IMR-90 (cell line): ENCODE measurements around the gene ZNF485. TPM values are rescaled to one million over a fixed set of nuclear protein-coding genes. Genes with fewer than 3 reads are reported as not detected.

ENCODE experiments used
- ATAC-seq: fragments of 200-7000 bp; cut with Tn5 transposase; 2 replicates; pipeline ENCODE4 v1.9.1; 2020; ENCODE audit warnings: low read depth, mild to moderate bottlenecking, moderate library complexity
- BruUV-seq: library from RNA; stranded (reverse); fragments of 400-500 nt; replicated peaks from 2 replicates; lab custom pipeline; 2021; lab: Mats Ljungman, UMichigan
- CTCF ChIA-PET: fragments of 300-600 bp; formaldehyde crosslinking; extraction: SDS; loops from one replicate; lab custom pipeline; 2021; ENCODE audit warnings: antibody characterized with exemption; lab: Yijun Ruan, JAX
- POLR2A ChIA-PET: fragments of 300-600 bp; sonication (Branson Sonifier 250); formaldehyde crosslinking; loops from one replicate; lab custom pipeline; 2022; ENCODE audit warnings: antibody characterized with exemption; ENCODE audit not compliant: unreplicated experiment; lab: Charles Lee
- DNase-seq: peaks from one replicate; pipeline ENCODE4 v3.0.0; 2013
- H2AFZ ChIP-seq: replicated peaks from 2 replicates; pipeline ENCODE3; 2013; ENCODE audit warnings: low read length, mild to moderate bottlenecking; ENCODE audit not compliant: poor library complexity
- H2AK5ac ChIP-seq: 2 replicates; pipeline ENCODE4 v1.6.1; 2013; ENCODE audit warnings: low read depth, low read length, inconsistent platforms
- H2AK9ac ChIP-seq: replicated peaks from 2 replicates; pipeline ENCODE3; 2013; ENCODE audit warnings: mild to moderate bottlenecking, low read depth, low read length, moderate library complexity; ENCODE audit not compliant: poor library complexity
- H2BK120ac ChIP-seq: 2 replicates; pipeline ENCODE4 v1.6.1; 2013; ENCODE audit warnings: low read depth, low read length, inconsistent platforms
- H2BK15ac ChIP-seq: 3 replicates; pipeline ENCODE4 v1.6.1; 2013; ENCODE audit warnings: low read depth, low read length, inconsistent platforms
- H2BK20ac ChIP-seq: 2 replicates; pipeline ENCODE4 v1.6.1; 2013; ENCODE audit warnings: low read depth, mild to moderate bottlenecking, inconsistent platforms, low read length, moderate library complexity
- H2BK5ac ChIP-seq: 2 replicates; pipeline ENCODE4 v1.6.1; 2013; ENCODE audit warnings: mild to moderate bottlenecking, low read depth, low read length, inconsistent platforms; ENCODE audit not compliant: poor library complexity, severe bottlenecking
- H3K14ac ChIP-seq: replicated peaks from 2 replicates; pipeline ENCODE4 v1.6.1; 2013; ENCODE audit warnings: low read depth, low read length, inconsistent platforms
- H3K18ac ChIP-seq: 2 replicates; pipeline ENCODE4 v1.6.1; 2013; ENCODE audit warnings: low read depth, low read length, control low read depth
- H3K23ac ChIP-seq: 2 replicates; pipeline ENCODE4 v1.6.1; 2013; ENCODE audit warnings: low read depth, low read length, inconsistent platforms
- H3K27ac ChIP-seq: 2 replicates; pipeline ENCODE4 v1.5.1; 2013; ENCODE audit warnings: mild to moderate bottlenecking, control low read depth, low read length; ENCODE audit not compliant: insufficient read depth
- H3K27me3 ChIP-seq: 2 replicates; pipeline ENCODE4 v1.6.1; 2013; ENCODE audit warnings: low read length; ENCODE audit not compliant: control insufficient read depth, insufficient read depth
- H3K36me3 ChIP-seq: 2 replicates; pipeline ENCODE4 v1.6.1; 2013; ENCODE audit warnings: low read length, mixed read lengths; ENCODE audit not compliant: control insufficient read depth, insufficient read depth
- H3K4ac ChIP-seq: 2 replicates; pipeline ENCODE4 v1.6.1; 2013; ENCODE audit warnings: low read depth, low read length, inconsistent platforms
- H3K4me1 ChIP-seq: 2 replicates; pipeline ENCODE4 v1.6.1; 2013; ENCODE audit warnings: low read length, mixed read lengths; ENCODE audit not compliant: control insufficient read depth, insufficient read depth
- H3K4me2 ChIP-seq: 2 replicates; pipeline ENCODE4 v1.6.1; 2013; ENCODE audit warnings: low read depth, mild to moderate bottlenecking, control low read depth, low read length, moderate library complexity
- H3K4me3 ChIP-seq: 2 replicates; pipeline ENCODE4 v1.5.1; 2013; ENCODE audit warnings: low read depth, mild to moderate bottlenecking, control low read depth, low read length, moderate library complexity; ENCODE audit not compliant: insufficient read depth
- H3K56ac ChIP-seq: 2 replicates; pipeline ENCODE4 v1.6.1; 2013; ENCODE audit warnings: low read length, inconsistent platforms; ENCODE audit not compliant: insufficient read depth; ENCODE audit errors: extremely low read depth
- H3K79me1 ChIP-seq, 2 experiments: 2 replicates each; pipeline ENCODE4 v1.6.1; 2013; ENCODE audit warnings: low read length in 2 of 2, inconsistent platforms in 1 of 2, low read depth in 1 of 2
- H3K9ac ChIP-seq: 2 replicates; pipeline ENCODE4 v1.6.1; 2013; ENCODE audit warnings: low read depth, low read length, control low read depth
- H3K9me1 ChIP-seq: 2 replicates; pipeline ENCODE4 v1.6.1; 2013; ENCODE audit warnings: low read length, inconsistent platforms; ENCODE audit not compliant: insufficient read depth
- H3K9me3 ChIP-seq: 2 replicates; pipeline ENCODE4 v1.6.1; 2013; ENCODE audit warnings: low read length; ENCODE audit not compliant: control insufficient read depth, insufficient read depth
- H4K20me1 ChIP-seq: 2 replicates; pipeline ENCODE4 v1.6.1; 2013; ENCODE audit warnings: low read length, inconsistent platforms; ENCODE audit not compliant: insufficient read depth
- H4K5ac ChIP-seq: 2 replicates; pipeline ENCODE4 v1.6.1; 2013; ENCODE audit warnings: mild to moderate bottlenecking, low read depth, low read length, control low read depth
- H4K8ac ChIP-seq, 2 experiments: 2 replicates each; pipeline ENCODE4 v1.6.1; 2013; ENCODE audit warnings: low read depth in 2 of 2, low read length in 2 of 2, control low read depth in 1 of 2, inconsistent platforms in 1 of 2
- H4K91ac ChIP-seq: 2 replicates; pipeline ENCODE4 v1.6.1; 2013; ENCODE audit warnings: low read depth, low read length, inconsistent platforms; ENCODE audit not compliant: insufficient read depth
- CEBPB ChIP-seq: IDR thresholded peaks from 2 replicates; pipeline ENCODE4 v1.6.1; 2012; ENCODE audit warnings: low read depth, low read length, improper control_type of control experiment
- CTCF ChIP-seq: conservative IDR thresholded peaks from 2 replicates; pipeline ENCODE4 v1.5.1; 2012; ENCODE audit warnings: mild to moderate bottlenecking, low read depth, low read length, improper control_type of control experiment
- ELK1 ChIP-seq: fragments of 150-350 bp; IDR thresholded peaks from 2 replicates; pipeline ENCODE4 v1.6.1; 2016; ENCODE audit warnings: low read depth, mild to moderate bottlenecking, low read length, moderate library complexity, borderline replicate concordance
- MAFK ChIP-seq: IDR thresholded peaks from 2 replicates; pipeline ENCODE4 v1.6.1; 2012; ENCODE audit warnings: low read depth, low read length, improper control_type of control experiment
- POLR2A ChIP-seq: IDR thresholded peaks from 2 replicates; pipeline ENCODE4 v1.6.1; 2012; ENCODE audit warnings: mild to moderate bottlenecking, low read depth, low read length
- RAD21 ChIP-seq: IDR thresholded peaks from 2 replicates; pipeline ENCODE4 v1.6.1; 2012; ENCODE audit warnings: low read length, improper control_type of control experiment
- RCOR1 ChIP-seq: IDR thresholded peaks from 2 replicates; pipeline ENCODE4 v1.6.1; 2012; ENCODE audit warnings: mild to moderate bottlenecking, low read length, improper control_type of control experiment; ENCODE audit not compliant: insufficient replicate concordance
- RFX5 ChIP-seq: IDR thresholded peaks from 2 replicates; pipeline ENCODE4 v1.8.0; 2012; ENCODE audit warnings: low read depth, mild to moderate bottlenecking, low read length, moderate library complexity
- SMC3 ChIP-seq: fragments of 150-350 bp; IDR thresholded peaks from 2 replicates; pipeline ENCODE4 v1.6.1; 2016; ENCODE audit warnings: low read depth, mild to moderate bottlenecking, antibody characterized with exemption, low read length, moderate library complexity
- USF2 ChIP-seq: fragments of 150-350 bp; IDR thresholded peaks from 2 replicates; pipeline ENCODE4 v1.6.1; 2017; ENCODE audit warnings: mild to moderate bottlenecking, antibody characterized with exemption, low read length, low read depth
- WGBS, 2 experiments: methylation state at CpG; one replicate each; pipeline versions ENCODE4 v1.1.5 to v1.1.7; 2013; ENCODE audit warnings: missing lambda C conversion rate in 2 of 2; ENCODE audit not compliant: insufficient read length in 1 of 2; ENCODE audit errors: extremely low coverage in 2 of 2; 5-methylcytosine and 5-hydroxymethylcytosine counted together
- dilution Hi-C: fragments of 300-500 bp; cut with HindIII; formaldehyde crosslinking; loops from one replicate; pipeline ENCODE4 v1.14.3; 2018; ENCODE audit warnings: low sequenced_read_pairs; ENCODE audit not compliant: unreplicated experiment
- in situ Hi-C: fragments of 300-500 bp; cut with MboI; formaldehyde crosslinking; loops from 3 replicates; pipeline ENCODE4 v1.14.3; 2019; ENCODE audit warnings: low sequenced_read_pairs, inconsistent platforms, mixed read lengths
- intact Hi-C: fragments of 100-400 bp; cut with micrococcal nuclease; formaldehyde crosslinking; loops from 2 replicates; pipeline ENCODE4 v1.10.0; 2022
- polyA plus RNA-seq, 3 experiments: library from polyadenylated mRNA; depleted of rRNA; stranded (reverse); fragments of >200 nt; gene quantifications; 2 replicates each; pipeline ENCODE4 v1.2.3, GENCODE V29; 2012; ENCODE audit warnings: low replicate concordance in 1 of 3
- total RNA-seq: library from RNA; depleted of rRNA; stranded (reverse); fragments of >200 nt; gene quantifications from 2 replicates; pipeline ENCODE4 v1.2.3, GENCODE V29; 2012

Gene ZNF485
- total and polyA plus RNA-seq, 2 of the 4 experiments (the other 2 are of a cell fraction): 1.0 to 2.2 TPM

GRCh38 chr10:43574906-43575305 is 31.3 kb upstream of the ZNF485 start:
- CTCF ChIA-PET: no interaction called here
- H2AK5ac ChIP-seq: no peak overlapping the region
- no peak overlapping the region for H3K27ac ChIP-seq
- peak overlapping the region; percentile 64; the same call in 1 of the 2 replicates for H3K4me2 ChIP-seq
- H3K9me3 ChIP-seq: no peaks in the 10 kb centered on the region
- no peak overlapping the region for H2BK5ac ChIP-seq
- H3K9ac ChIP-seq: no peak overlapping the region
- 59% methylated on average over 3 of the region's 8 CpGs; no CpG with 5 or more reads in 1 of the 2 experiments for WGBS, 2 experiments
- no peaks in the 10 kb centered on the region for H3K4me1 ChIP-seq
- peak overlapping the region; percentile 75 for H2AFZ ChIP-seq
- H3K9me1 ChIP-seq: no peaks in the 10 kb centered on the region
- H4K8ac ChIP-seq: peak overlapping the region; percentile 80 to 90
- H3K27me3 ChIP-seq: no peaks in the 10 kb centered on the region
- no TSS peak for BruUV-seq
- H3K4ac ChIP-seq: no peak overlapping the region
- no peak overlapping the region for H2AK9ac ChIP-seq
- in situ Hi-C loops (no loop called here), intact Hi-C loops (no loop called here), dilution Hi-C loops (no loop called here)
- peak overlapping the region; percentile 62; the same call in 1 of the 2 replicates for H3K4me3 ChIP-seq
- no peak overlapping the region for H3K23ac ChIP-seq
- H3K18ac ChIP-seq: no peak overlapping the region
- H3K36me3 ChIP-seq: no peaks in the 10 kb centered on the region
- H4K20me1 ChIP-seq: no peaks in the 10 kb centered on the region
- no peak overlapping the region for H2BK20ac ChIP-seq
- H4K91ac ChIP-seq: no peak overlapping the region
- 0 out of 2 replicates have a peak overlapping the region, but pooled peaks have one; percentile 0 for H3K14ac ChIP-seq
- DNase-seq: no peak
- peaks cover 6 to 7% of the 10 kb centered on the region in 2 experiments; a peak in 2 of 4 replicates for H3K79me1 ChIP-seq
- H3K56ac ChIP-seq: no peak overlapping the region
- TF ChIP-seq ELK1 (no peak), RCOR1 (no peak), CTCF (no peak), RAD21 (no peak), MAFK (no peak), USF2 (no peak), RFX5 (no peak), SMC3 (no peak), CEBPB (no peak), POLR2A (no peak)
- ATAC-seq: no peak
- POLR2A ChIA-PET: no interaction called here
- no peak overlapping the region for H2BK15ac ChIP-seq
- H2BK120ac ChIP-seq: no peak overlapping the region
- peak overlapping the region; percentile 69 for H4K5ac ChIP-seq
